ENCODE measurements around the gene PLEKHJ1. TPM values are rescaled to one million over a fixed set of nuclear protein-coding genes. Genes with fewer than 3 reads are reported as not detected.

The PLEKHJ1 gene
- polyA plus RNA-seq, 4 donors = 118 to 307 (median 278) TPM

GRCh38 chr19:2226051-2226839 lies 9.9 kb downstream of the PLEKHJ1 start:
- no peak for DNase-seq
- Histone ChIP-seq H3K27ac (ENCODE audit: low read depth in 1 of 3, low read length in 2 of 3) (no peak overlapping the region), H3K4me3 (ENCODE audit: low read depth in 1 of 3, low read length in 3 of 3) (no peak overlapping the region), H3K9me3 (ENCODE audit: control insufficient read depth in 2 of 2, insufficient read depth in 1 of 2, low read depth in 1 of 2, low read length in 1 of 2) (no peaks in the 10 kb centered on the region), H3K4me1 (ENCODE audit: control insufficient read depth in 3 of 3, insufficient read depth in 2 of 3, low read depth in 1 of 3, low read length in 2 of 3) (peaks cover 0 to 9% (median 0%) of the 10 kb centered on the region in 3 donors), H3K36me3 (ENCODE audit: control insufficient read depth in 3 of 3, insufficient read depth in 2 of 3, low read depth in 1 of 3, low read length in 3 of 3) (peaks cover 22 to 96% (median 43%) of the 10 kb centered on the region in 3 donors), H3K27me3 (ENCODE audit: control insufficient read depth in 3 of 3, insufficient read depth in 3 of 3, low read length in 3 of 3) (no peaks in the 10 kb centered on the region)
- FAIRE-seq = no peak
- WGBS, 3 donors = 95 to 96% (median 96%) methylated on average over 40 to 59 of the region's 59 CpGs

- no peak overlapping the region for H3K27ac ChIP-seq (ENCODE audit: low read depth in 1 of 3, low read length in 2 of 3)
Observed at GRCh38 chr19:2225415-2226050, 10.6 kb downstream of the PLEKHJ1 start.

GRCh38 chr19:2224754-2225349 lies 11.3 kb downstream of the PLEKHJ1 start:
- Histone ChIP-seq H3K36me3 (ENCODE audit: control insufficient read depth in 3 of 3, insufficient read depth in 2 of 3, low read depth in 1 of 3, low read length in 3 of 3) (peaks cover 21 to 96% (median 37%) of the 10 kb centered on the region in 3 donors), H3K27me3 (ENCODE audit: control insufficient read depth in 3 of 3, insufficient read depth in 3 of 3, low read length in 3 of 3) (no peaks in the 10 kb centered on the region), H3K9me3 (ENCODE audit: control insufficient read depth in 2 of 2, insufficient read depth in 1 of 2, low read depth in 1 of 2, low read length in 1 of 2) (no peaks in the 10 kb centered on the region), H3K4me3 (ENCODE audit: low read depth in 1 of 3, low read length in 3 of 3) (no peak overlapping the region), H3K4me1 (ENCODE audit: control insufficient read depth in 3 of 3, insufficient read depth in 2 of 3, low read depth in 1 of 3, low read length in 2 of 3) (peaks cover 0 to 7% (median 0%) of the 10 kb centered on the region in 3 donors), H3K27ac (ENCODE audit: low read depth in 1 of 3, low read length in 2 of 3) (no peak overlapping the region)
- WGBS, 3 donors = 88 to 91% (median 91%) methylated on average over 13 of the region's 13 CpGs
- DNase-seq = no peak
- no peak for FAIRE-seq

More at GRCh38 chr19:2225415-2226050, 10.6 kb downstream of the PLEKHJ1 start:
- WGBS, 3 donors = 95 to 96% (median 95%) methylated on average over 31 to 32 of the region's 32 CpGs
- FAIRE-seq = no peak
- no peak for DNase-seq
- Histone ChIP-seq H3K36me3 (ENCODE audit: control insufficient read depth in 3 of 3, insufficient read depth in 2 of 3, low read depth in 1 of 3, low read length in 3 of 3) (peaks cover 23 to 96% (median 43%) of the 10 kb centered on the region in 3 donors), H3K4me3 (ENCODE audit: low read depth in 1 of 3, low read length in 3 of 3) (no peak overlapping the region), H3K9me3 (ENCODE audit: control insufficient read depth in 2 of 2, insufficient read depth in 1 of 2, low read depth in 1 of 2, low read length in 1 of 2) (no peaks in the 10 kb centered on the region), H3K4me1 (ENCODE audit: control insufficient read depth in 3 of 3, insufficient read depth in 2 of 3, low read depth in 1 of 3, low read length in 2 of 3) (peaks cover 0 to 7% (median 0%) of the 10 kb centered on the region in 3 donors), H3K27me3 (ENCODE audit: control insufficient read depth in 3 of 3, insufficient read depth in 3 of 3, low read length in 3 of 3) (no peaks in the 10 kb centered on the region)

GRCh38 chr19:2223959-2224358 lies 12.2 kb downstream of the PLEKHJ1 start:
- Histone ChIP-seq H3K4me3 (ENCODE audit: low read depth in 1 of 3, low read length in 3 of 3) (no peak overlapping the region), H3K9me3 (ENCODE audit: control insufficient read depth in 2 of 2, insufficient read depth in 1 of 2, low read depth in 1 of 2, low read length in 1 of 2) (no peaks in the 10 kb centered on the region), H3K27ac (ENCODE audit: low read depth in 1 of 3, low read length in 2 of 3) (no peak overlapping the region), H3K36me3 (ENCODE audit: control insufficient read depth in 3 of 3, insufficient read depth in 2 of 3, low read depth in 1 of 3, low read length in 3 of 3) (peaks cover 18 to 96% (median 30%) of the 10 kb centered on the region in 3 donors), H3K4me1 (ENCODE audit: control insufficient read depth in 3 of 3, insufficient read depth in 2 of 3, low read depth in 1 of 3, low read length in 2 of 3) (peaks cover 0 to 7% (median 0%) of the 10 kb centered on the region in 3 donors), H3K27me3 (ENCODE audit: control insufficient read depth in 3 of 3, insufficient read depth in 3 of 3, low read length in 3 of 3) (no peaks in the 10 kb centered on the region)
- DNase-seq (no peak), FAIRE-seq (no peak)
- 73 to 87% (median 85%) methylated on average over 14 of the region's 14 CpGs for WGBS, 3 donors

GRCh38 chr19:2223391-2223790 lies 12.7 kb downstream of the PLEKHJ1 start:
- no peaks in the 10 kb centered on the region for H3K9me3 ChIP-seq (ENCODE audit: control insufficient read depth in 2 of 2, insufficient read depth in 1 of 2, low read depth in 1 of 2, low read length in 1 of 2)
- H3K4me1 ChIP-seq (ENCODE audit: control insufficient read depth in 3 of 3, insufficient read depth in 2 of 3, low read depth in 1 of 3, low read length in 2 of 3) = peaks cover 0 to 7% (median 0%) of the 10 kb centered on the region in 3 donors
- H3K4me3 ChIP-seq (ENCODE audit: low read depth in 1 of 3, low read length in 3 of 3) = no peak overlapping the region
- H3K36me3 ChIP-seq (ENCODE audit: control insufficient read depth in 3 of 3, insufficient read depth in 2 of 3, low read depth in 1 of 3, low read length in 3 of 3) = peaks cover 18 to 96% (median 28%) of the 10 kb centered on the region in 3 donors
- H3K27me3 ChIP-seq (ENCODE audit: control insufficient read depth in 3 of 3, insufficient read depth in 3 of 3, low read length in 3 of 3) = no peaks in the 10 kb centered on the region
- FAIRE-seq (no peak), DNase-seq (no peak)
- no peak overlapping the region for H3K27ac ChIP-seq (ENCODE audit: low read depth in 1 of 3, low read length in 2 of 3)
- WGBS, 3 donors = 87 to 90% (median 88%) methylated on average over 18 of the region's 18 CpGs

GRCh38 chr19:2221918-2222317 lies 14.2 kb downstream of the PLEKHJ1 start:
- Histone ChIP-seq H3K9me3 (ENCODE audit: control insufficient read depth in 2 of 2, insufficient read depth in 1 of 2, low read depth in 1 of 2, low read length in 1 of 2) (no peaks in the 10 kb centered on the region), H3K4me3 (ENCODE audit: low read depth in 1 of 3, low read length in 3 of 3) (no peak overlapping the region), H3K36me3 (ENCODE audit: control insufficient read depth in 3 of 3, insufficient read depth in 2 of 3, low read depth in 1 of 3, low read length in 3 of 3) (peaks cover 24 to 98% (median 25%) of the 10 kb centered on the region in 3 donors), H3K4me1 (ENCODE audit: control insufficient read depth in 3 of 3, insufficient read depth in 2 of 3, low read depth in 1 of 3, low read length in 2 of 3) (peaks cover 0 to 7% (median 0%) of the 10 kb centered on the region in 3 donors), H3K27me3 (ENCODE audit: control insufficient read depth in 3 of 3, insufficient read depth in 3 of 3, low read length in 3 of 3) (no peaks in the 10 kb centered on the region), H3K27ac (ENCODE audit: low read depth in 1 of 3, low read length in 2 of 3) (no peak overlapping the region)
- WGBS, 3 donors = 88 to 93% (median 89%) methylated on average over 16 to 20 of the region's 20 CpGs
- FAIRE-seq (no peak), DNase-seq (no peak)

- Histone ChIP-seq H3K4me1 (ENCODE audit: control insufficient read depth in 3 of 3, insufficient read depth in 2 of 3, low read depth in 1 of 3, low read length in 2 of 3) (peaks cover 0 to 7% (median 0%) of the 10 kb centered on the region in 3 donors), H3K9me3 (ENCODE audit: control insufficient read depth in 2 of 2, insufficient read depth in 1 of 2, low read depth in 1 of 2, low read length in 1 of 2) (no peaks in the 10 kb centered on the region), H3K36me3 (ENCODE audit: control insufficient read depth in 3 of 3, insufficient read depth in 2 of 3, low read depth in 1 of 3, low read length in 3 of 3) (peaks cover 25 to 99% (median 27%) of the 10 kb centered on the region in 3 donors), H3K4me3 (ENCODE audit: low read depth in 1 of 3, low read length in 3 of 3) (no peak overlapping the region), H3K27me3 (ENCODE audit: control insufficient read depth in 3 of 3, insufficient read depth in 3 of 3, low read length in 3 of 3) (no peaks in the 10 kb centered on the region), H3K27ac (ENCODE audit: low read depth in 1 of 3, low read length in 2 of 3) (peak overlapping the region in 2 of 3 donors; percentile 11 to 40)
- DNase-seq = peak in 1 of 2 donors; percentile 24
- no peak for FAIRE-seq
- WGBS, 3 donors = 63 to 77% (median 72%) methylated on average over 20 of the region's 20 CpGs
Observed at GRCh38 chr19:2221250-2221831, 14.8 kb downstream of the PLEKHJ1 start.

- FAIRE-seq (no peak), DNase-seq (no peak)
- Histone ChIP-seq H3K36me3 (ENCODE audit: control insufficient read depth in 3 of 3, insufficient read depth in 2 of 3, low read depth in 1 of 3, low read length in 3 of 3) (peaks cover 23 to 99% (median 25%) of the 10 kb centered on the region in 3 donors), H3K27ac (ENCODE audit: low read depth in 1 of 3, low read length in 2 of 3) (no peak overlapping the region), H3K9me3 (ENCODE audit: control insufficient read depth in 2 of 2, insufficient read depth in 1 of 2, low read depth in 1 of 2, low read length in 1 of 2) (no peaks in the 10 kb centered on the region), H3K4me1 (ENCODE audit: control insufficient read depth in 3 of 3, insufficient read depth in 2 of 3, low read depth in 1 of 3, low read length in 2 of 3) (peaks cover 0 to 7% (median 0%) of the 10 kb centered on the region in 3 donors), H3K4me3 (ENCODE audit: low read depth in 1 of 3, low read length in 3 of 3) (no peak overlapping the region), H3K27me3 (ENCODE audit: control insufficient read depth in 3 of 3, insufficient read depth in 3 of 3, low read length in 3 of 3) (no peaks in the 10 kb centered on the region)
- 95 to 96% (median 95%) methylated on average over 18 to 21 of the region's 21 CpGs for WGBS, 3 donors
Observed at GRCh38 chr19:2219726-2220125, 16.4 kb downstream of the PLEKHJ1 start.

Data from small intestine (tissue), 7 donors.